Left ventricle myocardium inferior (tissue), 1 donor: ENCODE results near the gene TUBA3D. TPM values are rescaled to one million over a fixed set of nuclear protein-coding genes. Genes with fewer than 3 reads are reported as not detected.
"Not testable (repeated sequence)": the region's sequence is repeated elsewhere in the genome, so short reads cannot be mapped to it uniquely, and the experiment has no call there.

Experiments
- DNase-seq: peaks from one replicate; pipeline ENCODE4 v3.0.0-alpha.2; 2020
- H3K27ac ChIP-seq: fragments of 200-600 bp; replicated peaks from 2 replicates; pipeline ENCODE4 v1.8.0; 2021
- H3K27me3 ChIP-seq: fragments of 200-600 bp; 2 replicates; pipeline ENCODE4 v1.8.0; 2021; ENCODE audit warnings: low read depth
- H3K36me3 ChIP-seq: fragments of 200-600 bp; 2 replicates; pipeline ENCODE4 v1.8.0; 2021
- H3K4me1 ChIP-seq: fragments of 200-600 bp; 2 replicates; pipeline ENCODE4 v1.8.0; 2021
- H3K4me3 ChIP-seq: fragments of 200-600 bp; 2 replicates; pipeline ENCODE4 v1.8.0; 2021; ENCODE audit warnings: mild to moderate bottlenecking, moderate library complexity
- H3K9me3 ChIP-seq: fragments of 200-600 bp; replicated peaks from 2 replicates; pipeline ENCODE4 v1.8.0; 2021
- intact Hi-C: fragments of 100-400 bp; cut with micrococcal nuclease; formaldehyde crosslinking; loops from one replicate; pipeline ENCODE4 v1.11.0; 2022
- long read RNA-seq: library from polyadenylated mRNA; unstranded; transcript quantifications from one replicate; pipeline ENCODE4 v2.0.0, GENCODE V29; 2021
- total RNA-seq: library from RNA; stranded (reverse); fragmentation: NEBNext Ultra II Directional; extraction: Animal tissue kit (Norgen Biotek cat#: 25700); gene quantifications from one replicate; pipeline ENCODE4 v1.2.1, GENCODE V29; 2021
- TF ChIP-seq, protein P1 (sequence below): fragments of 200-600 bp; IDR thresholded peaks from 2 replicates; pipeline ENCODE4 v1.8.0; 2021; ENCODE audit warnings: antibody characterized with exemption, mild to moderate bottlenecking, borderline replicate concordance
- donor health status: DM: no; HTN: yes; CAD: no; lungs with severe emphysema.

TUBA3D gene
- total RNA-seq, result 86.3 TPM
- long read RNA-seq, partial matches to known transcripts, result 195 of 198 reads
- long read RNA-seq, other reads (novel, unspliced or antisense), result 3 of 198 reads

DNA sequence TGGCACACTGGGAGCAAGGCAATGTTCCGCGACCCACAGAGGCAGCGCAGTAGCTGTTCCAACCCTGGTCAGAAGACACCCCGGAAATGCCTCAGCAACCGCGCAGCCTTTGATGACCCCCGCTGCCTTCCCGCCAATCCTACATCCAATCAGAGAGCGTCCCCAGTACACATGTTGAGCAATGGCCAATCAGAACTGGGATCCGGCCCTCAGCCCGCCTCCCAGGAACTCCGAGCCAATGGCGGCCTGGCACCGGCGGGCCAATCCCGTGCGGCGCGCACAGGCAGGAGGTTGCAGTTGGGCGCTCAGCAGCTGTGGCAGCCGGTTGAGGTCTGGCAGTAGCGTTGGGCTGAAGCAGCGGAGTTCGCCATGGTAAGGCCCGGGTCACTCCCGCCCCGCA, at the start of gene TUBA3D:
TUBA3D (plus strand) TSS at position 289 of the 400 bp plus-strand sequence; CDS start at position 370, 81 bp downstream.
- intact Hi-C loops, result no loop called here
- Histone ChIP-seq H3K27me3 (no peaks in the 10 kb centered on the region), H3K4me3 (no peak within 1 kb of the TSS), H3K4me1 (peaks cover 10% of the 10 kb centered on the region), H3K27ac (peak within 1 kb of the TSS; percentile 91), H3K9me3 (no peaks in the 10 kb centered on the region), H3K36me3 (peaks cover 4% of the 10 kb centered on the region)
- no peak for DNase-seq
- TF ChIP-seq, protein P1, sequence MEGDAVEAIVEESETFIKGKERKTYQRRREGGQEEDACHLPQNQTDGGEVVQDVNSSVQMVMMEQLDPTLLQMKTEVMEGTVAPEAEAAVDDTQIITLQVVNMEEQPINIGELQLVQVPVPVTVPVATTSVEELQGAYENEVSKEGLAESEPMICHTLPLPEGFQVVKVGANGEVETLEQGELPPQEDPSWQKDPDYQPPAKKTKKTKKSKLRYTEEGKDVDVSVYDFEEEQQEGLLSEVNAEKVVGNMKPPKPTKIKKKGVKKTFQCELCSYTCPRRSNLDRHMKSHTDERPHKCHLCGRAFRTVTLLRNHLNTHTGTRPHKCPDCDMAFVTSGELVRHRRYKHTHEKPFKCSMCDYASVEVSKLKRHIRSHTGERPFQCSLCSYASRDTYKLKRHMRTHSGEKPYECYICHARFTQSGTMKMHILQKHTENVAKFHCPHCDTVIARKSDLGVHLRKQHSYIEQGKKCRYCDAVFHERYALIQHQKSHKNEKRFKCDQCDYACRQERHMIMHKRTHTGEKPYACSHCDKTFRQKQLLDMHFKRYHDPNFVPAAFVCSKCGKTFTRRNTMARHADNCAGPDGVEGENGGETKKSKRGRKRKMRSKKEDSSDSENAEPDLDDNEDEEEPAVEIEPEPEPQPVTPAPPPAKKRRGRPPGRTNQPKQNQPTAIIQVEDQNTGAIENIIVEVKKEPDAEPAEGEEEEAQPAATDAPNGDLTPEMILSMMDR, result no peak

DNA sequence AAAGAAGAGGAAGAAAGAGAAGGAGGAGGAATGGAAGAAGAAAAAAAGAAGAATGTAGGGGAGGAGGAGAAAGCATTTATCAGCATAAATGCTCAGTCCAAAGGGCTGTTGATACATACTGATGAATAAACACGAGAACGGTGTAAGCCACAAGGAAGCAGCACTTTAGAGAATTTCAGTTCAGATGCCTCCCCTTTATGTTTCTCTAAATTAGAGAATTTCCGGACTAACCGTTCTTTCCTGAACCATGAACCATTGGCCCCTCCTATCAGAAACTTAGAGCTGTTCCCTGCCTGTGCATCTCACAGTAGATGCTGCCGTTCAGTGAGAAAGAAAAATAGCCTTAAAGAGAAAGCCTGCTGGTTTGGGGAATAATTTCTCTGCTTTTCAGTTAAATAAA, 49.2 kb upstream of the TUBA3D start:
- Histone ChIP-seq H3K4me1 (no peaks in the 10 kb centered on the region), H3K36me3 (no peaks in the 10 kb centered on the region), H3K9me3 (no peaks in the 10 kb centered on the region), H3K27me3 (peaks cover 90% of the 10 kb centered on the region), H3K4me3 (no peak overlapping the region), H3K27ac (no peak overlapping the region)
- DNase-seq, result no peak
- TF ChIP-seq, protein P1, result no peak
- intact Hi-C loops, result no loop called here

DNA sequence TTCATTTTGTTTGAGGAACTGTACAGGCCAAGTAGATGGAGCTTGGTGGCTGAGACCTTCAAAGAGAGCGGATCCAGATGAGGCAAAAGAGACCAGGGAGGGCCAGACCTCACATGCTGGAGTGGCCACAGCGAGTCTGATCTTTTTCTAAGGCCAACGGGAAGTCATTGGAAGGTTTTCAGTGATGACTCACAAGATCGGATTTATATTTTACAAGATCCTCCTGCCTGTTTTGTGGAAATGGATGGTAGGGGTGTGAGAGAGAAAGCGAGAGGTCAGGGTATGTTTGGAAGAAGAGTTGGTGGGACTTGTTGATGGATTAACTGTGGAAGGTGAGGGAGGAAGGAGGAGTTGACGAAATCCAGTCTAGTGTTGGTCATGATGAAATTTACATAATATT, 44.6 kb upstream of the TUBA3D start:
- H3K4me3 ChIP-seq, result no peak overlapping the region
- H3K27ac ChIP-seq, result no peak overlapping the region
- peaks cover 52% of the 10 kb centered on the region for H3K27me3 ChIP-seq
- intact Hi-C loops, result no loop called here
- TF ChIP-seq, protein P1, result no peak
- no peak for DNase-seq
- no peaks in the 10 kb centered on the region for H3K36me3 ChIP-seq
- no peaks in the 10 kb centered on the region for H3K4me1 ChIP-seq
- no peaks in the 10 kb centered on the region for H3K9me3 ChIP-seq

DNA sequence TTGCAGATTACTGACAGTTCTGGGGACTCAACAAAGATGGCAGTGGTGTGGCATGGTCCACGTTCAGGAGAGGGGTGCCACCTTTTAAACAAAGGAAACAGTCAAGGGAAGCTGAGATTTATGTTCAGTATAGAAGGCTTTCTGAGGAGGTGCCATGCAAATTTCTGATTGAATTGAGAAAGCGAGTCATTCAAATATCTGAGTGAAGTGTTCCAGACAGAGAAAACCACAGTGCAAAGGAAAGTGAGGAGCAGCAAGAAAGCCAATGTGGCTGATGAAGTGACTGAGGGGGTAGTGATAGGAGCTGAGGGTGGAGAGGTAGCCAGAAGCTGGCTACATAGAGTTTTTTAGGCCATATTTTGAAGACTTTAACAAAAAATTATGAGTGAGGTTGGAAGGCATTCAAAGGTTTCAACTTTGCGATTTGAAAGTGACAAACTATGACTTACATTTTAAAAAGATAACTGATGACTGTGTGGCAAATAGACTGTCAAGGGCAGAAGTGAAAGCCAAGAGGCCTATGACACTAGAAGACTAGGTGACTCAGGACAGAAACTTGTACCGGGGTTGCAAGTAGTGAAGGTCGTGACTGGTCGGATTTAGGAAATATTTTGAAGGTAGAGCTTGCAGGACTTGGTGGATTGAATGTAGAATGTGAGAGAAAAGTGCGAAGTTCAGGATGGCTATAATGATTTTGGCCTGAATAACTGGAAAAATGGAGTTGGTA, 35.0 kb upstream of the TUBA3D start:
- H3K27ac ChIP-seq, intact Hi-C loops, H3K27me3 ChIP-seq, H3K4me3 ChIP-seq, H3K9me3 ChIP-seq, DNase-seq, H3K36me3 ChIP-seq, H3K4me1 ChIP-seq: not testable (repeated sequence)

DNA sequence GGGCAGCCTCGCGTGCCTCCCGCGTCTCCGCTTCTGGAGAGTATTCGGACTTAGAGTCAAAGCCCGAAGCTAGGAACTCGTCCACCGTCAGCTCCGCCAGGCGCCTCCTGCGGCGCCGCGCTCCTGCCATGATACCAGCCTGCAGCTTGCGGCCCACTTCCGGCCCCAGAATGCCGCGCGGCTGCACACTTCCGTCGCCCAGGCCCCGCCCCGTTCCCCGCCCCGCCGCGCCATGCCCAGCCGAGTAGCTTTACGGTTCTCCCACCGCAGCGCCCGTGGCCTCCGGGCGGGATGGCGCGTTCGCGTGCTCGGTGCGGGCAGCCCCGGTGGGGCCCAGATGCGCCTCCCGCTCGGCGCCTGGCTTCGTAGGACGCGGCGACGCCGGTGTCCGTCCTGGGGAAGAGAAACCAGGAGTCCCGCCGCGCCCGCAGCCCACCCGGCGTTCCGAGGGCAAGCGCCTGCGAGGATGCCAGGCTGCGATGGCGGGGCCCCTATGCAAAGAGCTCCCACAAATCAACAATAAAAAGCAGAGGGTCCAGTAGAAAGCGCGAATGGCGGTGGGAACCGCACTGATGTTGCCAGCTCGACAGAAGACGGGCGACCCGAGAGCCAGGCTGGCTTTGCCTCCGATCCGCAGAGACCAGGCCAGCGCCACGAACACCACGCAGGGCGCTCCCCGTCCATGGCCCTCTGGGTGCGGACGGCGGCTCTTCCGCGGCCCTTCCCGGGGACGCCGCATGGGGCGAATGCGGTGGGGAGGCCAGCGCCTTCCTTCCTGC, 31.0 kb upstream of the TUBA3D start:
- H3K36me3 ChIP-seq, H3K4me3 ChIP-seq, H3K27ac ChIP-seq, H3K9me3 ChIP-seq, H3K27me3 ChIP-seq, intact Hi-C loops, H3K4me1 ChIP-seq, DNase-seq: not testable (repeated sequence)

DNA sequence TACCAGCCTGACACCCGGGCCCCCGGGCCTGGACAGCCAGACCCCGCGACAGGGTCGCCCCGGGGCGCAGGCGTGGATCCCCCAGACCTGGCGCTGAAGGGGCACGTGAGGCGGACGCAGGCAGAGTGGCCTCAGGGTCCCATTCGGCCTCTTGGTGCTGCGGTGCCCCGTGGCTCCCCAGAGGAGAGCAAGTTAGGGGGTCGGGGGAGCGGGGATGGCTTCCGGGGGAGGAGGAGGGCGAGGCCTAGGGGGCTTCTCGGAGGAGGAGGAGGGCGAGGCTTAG, 30.5 kb upstream of the TUBA3D start:
- H3K36me3 ChIP-seq, intact Hi-C loops, H3K27ac ChIP-seq, H3K9me3 ChIP-seq, H3K4me3 ChIP-seq, DNase-seq, H3K27me3 ChIP-seq, H3K4me1 ChIP-seq: not testable (repeated sequence)

DNA sequence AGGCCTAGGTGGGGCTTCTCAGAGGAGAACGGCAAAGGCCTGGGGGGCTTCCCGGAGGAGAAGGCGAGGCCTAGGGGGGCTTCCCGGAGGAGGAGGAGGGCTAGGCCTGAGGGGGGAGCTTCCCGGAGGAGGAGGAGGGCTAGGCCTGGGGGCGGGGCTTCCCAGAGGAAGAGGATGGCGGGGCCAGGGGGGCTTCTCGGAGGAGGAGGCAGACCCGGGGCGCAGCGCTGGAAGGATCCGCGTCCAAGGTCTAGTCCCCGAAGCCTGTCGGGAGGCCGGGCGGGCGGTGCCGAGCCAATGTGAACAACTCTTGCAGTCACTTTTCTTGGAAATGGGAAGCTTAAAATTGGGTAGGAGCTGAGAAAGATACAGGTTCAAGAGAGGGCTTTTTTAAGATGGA, 30.0 kb upstream of the TUBA3D start:
- Histone ChIP-seq H3K36me3 (no peaks in the 10 kb centered on the region), H3K27ac (no peak overlapping the region), H3K4me3 (no peak overlapping the region), H3K27me3 (no peaks in the 10 kb centered on the region), H3K9me3 (no peaks in the 10 kb centered on the region), H3K4me1 (no peaks in the 10 kb centered on the region)
- intact Hi-C loops, result no loop called here
- TF ChIP-seq, protein P1, result no peak
- DNase-seq, result no peak

DNA sequence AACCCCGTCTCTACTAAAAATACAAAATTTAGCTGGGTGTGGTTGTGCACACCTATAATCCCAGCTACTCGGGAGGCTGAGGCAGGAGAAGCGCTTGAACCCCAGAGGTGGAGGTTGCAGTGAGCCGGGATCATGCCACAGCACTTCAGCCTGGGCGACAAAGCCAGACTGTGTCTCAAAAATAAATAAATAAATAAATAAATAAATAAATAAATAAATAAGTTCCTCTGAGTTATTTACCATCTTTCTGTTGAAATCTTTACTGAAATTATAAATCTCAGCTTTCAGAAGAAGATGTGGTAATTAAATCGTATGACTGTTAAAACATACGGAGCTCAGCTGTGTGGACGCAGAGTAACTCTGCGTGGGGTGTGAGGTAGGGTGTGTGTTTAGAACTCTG, 27.9 kb upstream of the TUBA3D start:
- H3K9me3 ChIP-seq, H3K4me3 ChIP-seq, DNase-seq, H3K27me3 ChIP-seq, H3K36me3 ChIP-seq, H3K4me1 ChIP-seq, intact Hi-C loops, H3K27ac ChIP-seq: not testable (repeated sequence)

DNA sequence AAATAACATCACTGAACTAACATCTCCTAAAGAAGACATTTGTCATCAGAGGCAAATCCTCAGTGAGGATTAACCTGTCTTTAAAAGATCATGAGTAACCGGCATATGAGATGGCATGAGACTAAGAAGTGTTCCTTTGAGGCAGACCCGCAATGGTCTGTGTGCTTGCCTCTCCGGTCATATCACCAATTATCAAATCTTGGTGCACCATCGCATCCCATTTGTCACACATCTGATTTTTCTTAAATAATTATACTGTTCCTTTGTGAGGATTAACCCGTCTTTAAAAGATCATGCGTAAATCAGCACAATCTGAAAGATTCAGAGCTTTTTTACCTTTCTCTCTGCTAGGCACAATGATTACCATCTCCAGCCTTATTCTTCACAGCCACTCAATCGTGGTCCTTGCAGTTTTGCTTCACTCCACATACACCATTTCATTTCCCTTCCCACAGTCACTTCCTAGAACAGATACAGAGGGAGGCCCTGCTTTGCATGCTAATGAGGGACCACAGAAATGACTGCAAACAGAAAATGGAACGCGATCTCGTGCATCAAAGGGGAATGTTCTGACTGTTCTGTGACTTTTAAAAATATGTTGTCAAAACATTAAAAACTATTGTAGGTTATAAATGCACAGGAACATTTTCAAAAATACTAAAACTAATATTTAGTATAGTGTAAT, 24.5 kb upstream of the TUBA3D start:
- H3K27me3 ChIP-seq, H3K4me3 ChIP-seq, DNase-seq, intact Hi-C loops, H3K4me1 ChIP-seq, H3K27ac ChIP-seq, H3K36me3 ChIP-seq, H3K9me3 ChIP-seq: not testable (repeated sequence)
